NCI-H526 (cell line): ENCODE data around the gene KCNH2.

Experiments
- DNase-seq, 2 experiments: peaks; one replicate each; lab custom pipeline; 2025; lab: John Stamatoyannopoulos, UW

The KCNH2 gene

GRCh38 chr7:150975536-150976319 is 2.4 kb downstream of the KCNH2 start:
- peak in 1 of 2 experiments; percentile 50 for DNase-seq

GRCh38 chr7:150974468-150975391 is 3.4 kb downstream of the KCNH2 start:
- DNase-seq, result peak; percentile 68 to 88

- peak; percentile 52 to 88 for DNase-seq
Measured at GRCh38 chr7:150973571-150974451, 4.3 kb downstream of the KCNH2 start.

GRCh38 chr7:150972741-150973140 is 5.4 kb downstream of the KCNH2 start:
- DNase-seq, result no peak

GRCh38 chr7:150972023-150972468 is 6.1 kb downstream of the KCNH2 start:
- DNase-seq, result peak in 1 of 2 experiments; percentile 51

GRCh38 chr7:150971242-150972022 is 6.7 kb downstream of the KCNH2 start:
- DNase-seq, result peak in 1 of 2 experiments; percentile 51

GRCh38 chr7:150970424-150970823 is 7.7 kb downstream of the KCNH2 start:
- no peak for DNase-seq

GRCh38 chr7:150969475-150969874 is 8.6 kb downstream of the KCNH2 start:
- no peak for DNase-seq

- DNase-seq, result no peak
Measured at GRCh38 chr7:150968734-150969372, 9.3 kb downstream of the KCNH2 start.

GRCh38 chr7:150968056-150968733 is 9.9 kb downstream of the KCNH2 start:
- no peak for DNase-seq

- no peak for DNase-seq
Measured at GRCh38 chr7:150967349-150967748, 10.8 kb downstream of the KCNH2 start.

- DNase-seq, result no peak
Measured at GRCh38 chr7:150966002-150966401, 12.1 kb downstream of the KCNH2 start.

GRCh38 chr7:150965273-150965830 is 12.8 kb downstream of the KCNH2 start:
- no peak for DNase-seq

- no peak for DNase-seq
Measured at GRCh38 chr7:150964593-150965111, 13.5 kb downstream of the KCNH2 start.

- DNase-seq, result no peak
Measured at GRCh38 chr7:150963707-150964559, 14.2 kb downstream of the KCNH2 start.

GRCh38 chr7:150962553-150963399 is 15.3 kb downstream of the KCNH2 start:
- DNase-seq, result peak in 1 of 2 experiments; percentile 73

GRCh38 chr7:150962290-150962552 is 15.9 kb downstream of the KCNH2 start:
- no peak for DNase-seq
